Endothelial cell of umbilical vein (primary cell): ENCODE measurements around the gene CCHCR1. TPM values are rescaled to one million over a fixed set of nuclear protein-coding genes. Genes with fewer than 3 reads are reported as not detected.
"Not testable (repeated sequence)": the region's sequence is repeated elsewhere in the genome, so short reads cannot be mapped to it uniquely, and the experiment has no call there.

ENCODE experiments used
- BruUV-seq: library from RNA; stranded (reverse); fragments of 400-500 nt; replicated peaks from 2 replicates; lab custom pipeline; 2021; lab: Mats Ljungman, UMichigan
- CTCF ChIA-PET: fragments of 300-600, 350-600 bp; sonication (Branson Sonifier 250); formaldehyde crosslinking; loops from one replicate; lab custom pipeline; 2021; ENCODE audit warnings: antibody characterized with exemption, inconsistent platforms; lab: Charles Lee
- POLR2A ChIA-PET: fragments of 300-600, 350-600 bp; sonication (Branson Sonifier 250); formaldehyde crosslinking; loops from one replicate; lab custom pipeline; 2021; ENCODE audit warnings: antibody characterized with exemption, inconsistent platforms; lab: Charles Lee
- DNase-seq: peaks from one replicate; pipeline ENCODE4 v3.0.0-alpha.2; 2011; ENCODE audit warnings: low read depth, low spot score
- FAIRE-seq: peaks from 2 replicates; lab custom pipeline; 2011; peaks lifted over from hg19 to GRCh38; lab: Jason Lieb, UNC
- H2AFZ ChIP-seq: 2 replicates; pipeline ENCODE4 v1.6.0; 2012; ENCODE audit warnings: low read depth, low read length, control low read depth, inconsistent platforms
- H3K27ac ChIP-seq: 2 replicates; pipeline ENCODE4 v1.5.1; 2011; ENCODE audit warnings: low read depth, mild to moderate bottlenecking, control low read depth, low read length, moderate library complexity; ENCODE audit not compliant: insufficient read depth
- H3K27me3 ChIP-seq, 2 experiments: 2 replicates each; pipeline versions ENCODE4 v1.6.0 to v1.6.1; 2011; ENCODE audit warnings: low read length in 2 of 2, mixed read lengths in 1 of 2; ENCODE audit not compliant: control insufficient read depth in 2 of 2, insufficient read depth in 2 of 2
- H3K36me3 ChIP-seq, 2 experiments: 2 replicates in 1 of 2; 3 replicates in 1 of 2; pipeline ENCODE4 v1.5.1; 2011; ENCODE audit warnings: low read length in 2 of 2, mild to moderate bottlenecking in 1 of 2, moderate library complexity in 1 of 2; ENCODE audit not compliant: control insufficient read depth in 2 of 2, insufficient read depth in 2 of 2; ENCODE audit errors: extremely low read depth in 1 of 2
- H3K4me1 ChIP-seq: 3 replicates; pipeline ENCODE4 v1.5.1; 2011; ENCODE audit warnings: mild to moderate bottlenecking, low read length; ENCODE audit not compliant: control insufficient read depth, insufficient read depth; ENCODE audit errors: extremely low read depth
- H3K4me2 ChIP-seq: 2 replicates; pipeline ENCODE4 v1.6.1; 2011; ENCODE audit warnings: low read length, control low read depth, mixed read lengths; ENCODE audit not compliant: insufficient read depth
- H3K4me3 ChIP-seq, 3 experiments: fragments of 200-600 bp in 1 of 3; sonication (generic), shearing (Covaris generic) in 1 of 3; replicated peaks in 1 of 3; 2 replicates each; pipeline ENCODE4 v1.5.1; 2011 to 2016; ENCODE audit warnings: control low read depth in 3 of 3, low read length in 3 of 3, mild to moderate bottlenecking in 2 of 3, inconsistent platforms in 1 of 3, low read depth in 1 of 3, moderate library complexity in 1 of 3; ENCODE audit not compliant: insufficient read depth in 1 of 3
- H3K79me2 ChIP-seq: 2 replicates; pipeline ENCODE4 v1.6.0; 2012; ENCODE audit warnings: low read length, inconsistent platforms; ENCODE audit not compliant: control insufficient read depth, insufficient read depth
- H3K9ac ChIP-seq: replicated peaks from 2 replicates; pipeline ENCODE3; 2011; ENCODE audit warnings: low read length, control low read depth; ENCODE audit not compliant: insufficient read depth; ENCODE audit errors: extremely low read depth
- H3K9me1 ChIP-seq: replicated peaks from 3 replicates; pipeline ENCODE4 v1.6.0; 2011; ENCODE audit warnings: mild to moderate bottlenecking, low read length; ENCODE audit not compliant: control insufficient read depth, insufficient read depth; ENCODE audit errors: extremely low read depth
- H3K9me3 ChIP-seq: replicated peaks from 2 replicates; pipeline ENCODE4 v1.5.1; 2012; ENCODE audit warnings: low read length, inconsistent platforms; ENCODE audit not compliant: control insufficient read depth, insufficient read depth
- H4K20me1 ChIP-seq: replicated peaks from 2 replicates; pipeline ENCODE3; 2011; ENCODE audit warnings: mild to moderate bottlenecking, low read length; ENCODE audit not compliant: control insufficient read depth, insufficient read depth; ENCODE audit errors: extremely low read depth
- CTCF ChIP-seq, 2 donors: IDR thresholded peaks; 1 replicate in 1 of 2; 2 replicates in 1 of 2; pipeline ENCODE4 v1.5.1; 2011; ENCODE audit warnings: low read length in 2 of 2, mild to moderate bottlenecking in 2 of 2, moderate library complexity in 2 of 2, control low read depth in 1 of 2, inconsistent platforms in 1 of 2, low read depth in 1 of 2; ENCODE audit not compliant: insufficient read depth in 1 of 2; ENCODE audit errors: extremely low read depth in 1 of 2
- EZH2 ChIP-seq: IDR thresholded peaks from 2 replicates; pipeline ENCODE4 v1.6.1; 2012; ENCODE audit warnings: borderline replicate concordance, low read depth, mild to moderate bottlenecking, moderate library complexity, low read length, inconsistent platforms; ENCODE audit not compliant: severe bottlenecking
- FOS ChIP-seq: IDR thresholded peaks from 2 replicates; pipeline ENCODE4 v1.6.1; 2011; ENCODE audit warnings: mild to moderate bottlenecking, low read length, moderate library complexity, borderline replicate concordance; ENCODE audit not compliant: insufficient read depth
- GATA2 ChIP-seq: IDR thresholded peaks from 2 replicates; pipeline ENCODE4 v1.7.0; 2011; ENCODE audit warnings: low read depth, mild to moderate bottlenecking, moderate library complexity, mixed read lengths, low read length; ENCODE audit not compliant: insufficient read length, insufficient read depth
- JUN ChIP-seq: IDR thresholded peaks from 2 replicates; pipeline ENCODE4 v1.6.1; 2011; ENCODE audit warnings: borderline replicate concordance, low read depth; ENCODE audit not compliant: insufficient read length, insufficient read depth
- MAX ChIP-seq: IDR thresholded peaks from 2 replicates; pipeline ENCODE4 v1.6.1; 2011; ENCODE audit not compliant: insufficient read depth, insufficient read length
- MYC ChIP-seq: IDR thresholded peaks from one replicate; pipeline ENCODE4 v1.6.1; 2011; ENCODE audit warnings: mild to moderate bottlenecking, low read depth, low read length
- POLR2A ChIP-seq: IDR thresholded peaks from 2 replicates; pipeline ENCODE4 v1.6.1; 2012; ENCODE audit warnings: low read depth, mild to moderate bottlenecking, control low read depth, low read length
- POLR2AphosphoS5 ChIP-seq: IDR thresholded peaks from 2 replicates; pipeline ENCODE4 v1.6.1; 2012; ENCODE audit warnings: low read depth, mild to moderate bottlenecking, control low read depth, low read length, moderate library complexity; ENCODE audit not compliant: insufficient read depth
- dilution Hi-C: fragments of 300-500 bp; cut with MboI; formaldehyde crosslinking; loops from one replicate; pipeline ENCODE4 v1.15.0; 2019; ENCODE audit warnings: low sequenced_read_pairs; ENCODE audit not compliant: extremely low pct_ligation_motif_present
- intact Hi-C: fragments of 100-400 bp; cut with micrococcal nuclease; formaldehyde crosslinking; loops from one replicate; pipeline ENCODE4 v1.10.0; 2022
- polyA plus RNA-seq, 4 experiments: library from polyadenylated mRNA; depleted of rRNA in 3 of 4; stranded (reverse) in 3 of 4; unstranded in 1 of 4; fragments of >200 nt; gene quantifications; 2 replicates each; pipeline versions ENCODE4 v1.2.1 to v1.2.3, GENCODE V29; 2011 to 2012; ENCODE audit warnings: missing spikeins in 1 of 4
- total RNA-seq: library from RNA; stranded (reverse); gene quantifications from 2 replicates; pipeline ENCODE4 v1.2.3, GENCODE V29; 2021

The CCHCR1 gene
- total and polyA plus RNA-seq, 2 donors (not counting 3 experiments of a cell fraction or from before 2014, with no cell fraction given), result 12.8 to 23.2 TPM

GRCh38 chr6:31186052-31186734 is 28.6 kb upstream of the CCHCR1 start:
- H3K4me1 ChIP-seq, result no peaks in the 10 kb centered on the region
- no peak overlapping the region for H3K27ac ChIP-seq
- no peaks in the 10 kb centered on the region for H3K9me1 ChIP-seq
- intact Hi-C loops (no loop called here), dilution Hi-C loops (no loop called here)
- no TSS peak for BruUV-seq
- ChIA-PET CTCF (no interaction called here), POLR2A (no interaction called here)
- no peak overlapping the region for H3K9ac ChIP-seq
- no peak overlapping the region for H2AFZ ChIP-seq
- no peak for TF ChIP-seq CTCF (IDR thresholded peaks at IDR 0.05; ENCODE audit: extremely low read depth in 1 of 2, insufficient read depth in 1 of 2, low read depth in 1 of 2, low read length in 2 of 2)
- no peak for TF ChIP-seq EZH2
- TF ChIP-seq JUN, result no peak
- no peak for TF ChIP-seq MYC
- no peak for TF ChIP-seq MAX
- no peak for TF ChIP-seq POLR2A
- no peak for TF ChIP-seq GATA2
- no peak for TF ChIP-seq POLR2AphosphoS5
- TF ChIP-seq FOS, result no peak
- no peak overlapping the region for H3K4me2 ChIP-seq
- H3K27me3 ChIP-seq, result no peaks in the 10 kb centered on the region
- H3K4me3 ChIP-seq, result no peak overlapping the region
- FAIRE-seq (no peak), DNase-seq (no peak)
- no peaks in the 10 kb centered on the region for H3K9me3 ChIP-seq
- no peaks in the 10 kb centered on the region for H4K20me1 ChIP-seq
- H3K79me2 ChIP-seq, result no peaks in the 10 kb centered on the region
- H3K36me3 ChIP-seq, result no peaks in the 10 kb centered on the region

GRCh38 chr6:31185695-31186051 is 28.1 kb upstream of the CCHCR1 start:
- FAIRE-seq, H3K9ac ChIP-seq, H3K4me2 ChIP-seq, intact Hi-C loops, dilution Hi-C loops, H3K36me3 ChIP-seq, BruUV-seq, H3K9me1 ChIP-seq, H3K4me1 ChIP-seq, H3K27ac ChIP-seq, H2AFZ ChIP-seq, H3K9me3 ChIP-seq, DNase-seq, H3K4me3 ChIP-seq, CTCF ChIA-PET, H3K27me3 ChIP-seq, H4K20me1 ChIP-seq, H3K79me2 ChIP-seq, POLR2A ChIA-PET: not testable (repeated sequence)

GRCh38 chr6:31183859-31184258 is 26.3 kb upstream of the CCHCR1 start:
- DNase-seq, intact Hi-C loops, H3K4me1 ChIP-seq, POLR2A ChIA-PET, H3K27ac ChIP-seq, H3K79me2 ChIP-seq, H3K27me3 ChIP-seq, H3K36me3 ChIP-seq, dilution Hi-C loops, H3K9me3 ChIP-seq, H2AFZ ChIP-seq, H3K9ac ChIP-seq, CTCF ChIA-PET, H3K9me1 ChIP-seq, BruUV-seq, H3K4me3 ChIP-seq, FAIRE-seq, H4K20me1 ChIP-seq, H3K4me2 ChIP-seq: not testable (repeated sequence)
